NCI-H2227 (cell line): ENCODE data around the gene CIDEC.
"Not testable (repeated sequence)": the region's sequence is repeated elsewhere in the genome, so short reads cannot be mapped to it uniquely, and the experiment has no call there.

Experiments
- DNase-seq: peaks from one replicate; lab custom pipeline; 2025; ENCODE audit not compliant: unreplicated experiment; lab: John Stamatoyannopoulos, UW

The CIDEC gene

GRCh38 chr3:9848860-9849259 lies 31.2 kb downstream of the CIDEC start:
- DNase-seq: not testable (repeated sequence)

- DNase-seq: not testable (repeated sequence)
Observed at GRCh38 chr3:9847870-9848269, 32.2 kb downstream of the CIDEC start.

- no peak for DNase-seq
Observed at GRCh38 chr3:9846931-9847488, 33.0 kb downstream of the CIDEC start.

GRCh38 chr3:9846231-9846630 lies 33.8 kb downstream of the CIDEC start:
- DNase-seq: no peak

- DNase-seq: peak; percentile 96
Observed at GRCh38 chr3:9843715-9844438, 36.2 kb downstream of the CIDEC start, which contains the start of gene RPUSD3. Gene RPUSD3 (minus strand): TSS chr3:9844008. CDS start chr3:9843990, 18 bp downstream.

GRCh38 chr3:9841015-9841414 lies 39.0 kb downstream of the CIDEC start:
- DNase-seq: no peak

- no peak for DNase-seq
Observed at GRCh38 chr3:9838856-9839255, 41.2 kb downstream of the CIDEC start.

- no peak for DNase-seq
Observed at GRCh38 chr3:9837701-9838582, 42.1 kb downstream of the CIDEC start.

- no peak for DNase-seq
Observed at GRCh38 chr3:9834520-9835380, 45.3 kb downstream of the CIDEC start.

- DNase-seq: no peak
Observed at GRCh38 chr3:9833078-9833477, 47.0 kb downstream of the CIDEC start.

- DNase-seq: no peak
Observed at GRCh38 chr3:9831253-9831652, 48.8 kb downstream of the CIDEC start.

GRCh38 chr3:9828801-9829755 lies 51.0 kb downstream of the CIDEC start:
- no peak for DNase-seq

- DNase-seq: no peak
Observed at GRCh38 chr3:9826815-9827573, 53.1 kb downstream of the CIDEC start.

- no peak for DNase-seq
Observed at GRCh38 chr3:9825451-9826040, 54.5 kb downstream of the CIDEC start.

GRCh38 chr3:9820946-9821345 lies 59.1 kb downstream of the CIDEC start:
- peak; percentile 7 for DNase-seq

- DNase-seq: no peak
Observed at GRCh38 chr3:9820543-9820942, 59.5 kb downstream of the CIDEC start.

- no peak for DNase-seq
Observed at GRCh38 chr3:9818666-9819335, 61.3 kb downstream of the CIDEC start.

GRCh38 chr3:9817436-9817835 lies 62.6 kb downstream of the CIDEC start:
- no peak for DNase-seq
